Endothelial cell of umbilical vein (primary cell): ENCODE measurements around the gene PNMA8A. TPM values are rescaled to one million over a fixed set of nuclear protein-coding genes. Genes with fewer than 3 reads are reported as not detected.

ENCODE experiments used
- BruUV-seq: library from RNA; stranded (reverse); fragments of 400-500 nt; replicated peaks from 2 replicates; lab custom pipeline; 2021; lab: Mats Ljungman, UMichigan
- CTCF ChIA-PET: fragments of 300-600, 350-600 bp; sonication (Branson Sonifier 250); formaldehyde crosslinking; loops from one replicate; lab custom pipeline; 2021; ENCODE audit warnings: antibody characterized with exemption, inconsistent platforms; lab: Charles Lee
- POLR2A ChIA-PET: fragments of 300-600, 350-600 bp; sonication (Branson Sonifier 250); formaldehyde crosslinking; loops from one replicate; lab custom pipeline; 2021; ENCODE audit warnings: antibody characterized with exemption, inconsistent platforms; lab: Charles Lee
- DNase-seq: peaks from one replicate; pipeline ENCODE4 v3.0.0-alpha.2; 2011; ENCODE audit warnings: low read depth, low spot score
- FAIRE-seq: peaks from 2 replicates; lab custom pipeline; 2011; peaks lifted over from hg19 to GRCh38; lab: Jason Lieb, UNC
- H2AFZ ChIP-seq: 2 replicates; pipeline ENCODE4 v1.6.0; 2012; ENCODE audit warnings: low read depth, low read length, control low read depth, inconsistent platforms
- H3K27ac ChIP-seq: 2 replicates; pipeline ENCODE4 v1.5.1; 2011; ENCODE audit warnings: low read depth, mild to moderate bottlenecking, control low read depth, low read length, moderate library complexity; ENCODE audit not compliant: insufficient read depth
- H3K27me3 ChIP-seq, 2 experiments: 2 replicates each; pipeline versions ENCODE4 v1.6.0 to v1.6.1; 2011; ENCODE audit warnings: low read length in 2 of 2, mixed read lengths in 1 of 2; ENCODE audit not compliant: control insufficient read depth in 2 of 2, insufficient read depth in 2 of 2
- H3K36me3 ChIP-seq, 2 experiments: 2 replicates in 1 of 2; 3 replicates in 1 of 2; pipeline ENCODE4 v1.5.1; 2011; ENCODE audit warnings: low read length in 2 of 2, mild to moderate bottlenecking in 1 of 2, moderate library complexity in 1 of 2; ENCODE audit not compliant: control insufficient read depth in 2 of 2, insufficient read depth in 2 of 2; ENCODE audit errors: extremely low read depth in 1 of 2
- H3K4me1 ChIP-seq: 3 replicates; pipeline ENCODE4 v1.5.1; 2011; ENCODE audit warnings: mild to moderate bottlenecking, low read length; ENCODE audit not compliant: control insufficient read depth, insufficient read depth; ENCODE audit errors: extremely low read depth
- H3K4me2 ChIP-seq: 2 replicates; pipeline ENCODE4 v1.6.1; 2011; ENCODE audit warnings: low read length, control low read depth, mixed read lengths; ENCODE audit not compliant: insufficient read depth
- H3K4me3 ChIP-seq, 3 experiments: fragments of 200-600 bp in 1 of 3; sonication (generic), shearing (Covaris generic) in 1 of 3; replicated peaks in 1 of 3; 2 replicates each; pipeline ENCODE4 v1.5.1; 2011 to 2016; ENCODE audit warnings: control low read depth in 3 of 3, low read length in 3 of 3, mild to moderate bottlenecking in 2 of 3, inconsistent platforms in 1 of 3, low read depth in 1 of 3, moderate library complexity in 1 of 3; ENCODE audit not compliant: insufficient read depth in 1 of 3
- H3K79me2 ChIP-seq: 2 replicates; pipeline ENCODE4 v1.6.0; 2012; ENCODE audit warnings: low read length, inconsistent platforms; ENCODE audit not compliant: control insufficient read depth, insufficient read depth
- H3K9ac ChIP-seq: replicated peaks from 2 replicates; pipeline ENCODE3; 2011; ENCODE audit warnings: low read length, control low read depth; ENCODE audit not compliant: insufficient read depth; ENCODE audit errors: extremely low read depth
- H3K9me1 ChIP-seq: replicated peaks from 3 replicates; pipeline ENCODE4 v1.6.0; 2011; ENCODE audit warnings: mild to moderate bottlenecking, low read length; ENCODE audit not compliant: control insufficient read depth, insufficient read depth; ENCODE audit errors: extremely low read depth
- H3K9me3 ChIP-seq: replicated peaks from 2 replicates; pipeline ENCODE4 v1.5.1; 2012; ENCODE audit warnings: low read length, inconsistent platforms; ENCODE audit not compliant: control insufficient read depth, insufficient read depth
- H4K20me1 ChIP-seq: replicated peaks from 2 replicates; pipeline ENCODE3; 2011; ENCODE audit warnings: mild to moderate bottlenecking, low read length; ENCODE audit not compliant: control insufficient read depth, insufficient read depth; ENCODE audit errors: extremely low read depth
- EZH2 ChIP-seq: IDR thresholded peaks from 2 replicates; pipeline ENCODE4 v1.6.1; 2012; ENCODE audit warnings: borderline replicate concordance, low read depth, mild to moderate bottlenecking, moderate library complexity, low read length, inconsistent platforms; ENCODE audit not compliant: severe bottlenecking
- FOS ChIP-seq: IDR thresholded peaks from 2 replicates; pipeline ENCODE4 v1.6.1; 2011; ENCODE audit warnings: mild to moderate bottlenecking, low read length, moderate library complexity, borderline replicate concordance; ENCODE audit not compliant: insufficient read depth
- GATA2 ChIP-seq: IDR thresholded peaks from 2 replicates; pipeline ENCODE4 v1.7.0; 2011; ENCODE audit warnings: low read depth, mild to moderate bottlenecking, moderate library complexity, mixed read lengths, low read length; ENCODE audit not compliant: insufficient read length, insufficient read depth
- JUN ChIP-seq: IDR thresholded peaks from 2 replicates; pipeline ENCODE4 v1.6.1; 2011; ENCODE audit warnings: borderline replicate concordance, low read depth; ENCODE audit not compliant: insufficient read length, insufficient read depth
- MYC ChIP-seq: IDR thresholded peaks from one replicate; pipeline ENCODE4 v1.6.1; 2011; ENCODE audit warnings: mild to moderate bottlenecking, low read depth, low read length
- POLR2AphosphoS5 ChIP-seq: IDR thresholded peaks from 2 replicates; pipeline ENCODE4 v1.6.1; 2012; ENCODE audit warnings: low read depth, mild to moderate bottlenecking, control low read depth, low read length, moderate library complexity; ENCODE audit not compliant: insufficient read depth
- dilution Hi-C: fragments of 300-500 bp; cut with MboI; formaldehyde crosslinking; loops from one replicate; pipeline ENCODE4 v1.15.0; 2019; ENCODE audit warnings: low sequenced_read_pairs; ENCODE audit not compliant: extremely low pct_ligation_motif_present
- intact Hi-C: fragments of 100-400 bp; cut with micrococcal nuclease; formaldehyde crosslinking; loops from one replicate; pipeline ENCODE4 v1.10.0; 2022
- polyA plus RNA-seq, 4 experiments: library from polyadenylated mRNA; depleted of rRNA in 3 of 4; stranded (reverse) in 3 of 4; unstranded in 1 of 4; fragments of >200 nt; gene quantifications; 2 replicates each; pipeline versions ENCODE4 v1.2.1 to v1.2.3, GENCODE V29; 2011 to 2012; ENCODE audit warnings: missing spikeins in 1 of 4
- total RNA-seq: library from RNA; stranded (reverse); gene quantifications from 2 replicates; pipeline ENCODE4 v1.2.3, GENCODE V29; 2021
- TF ChIP-seq, protein P1 (sequence below): IDR thresholded peaks from 2 replicates; pipeline ENCODE4 v1.6.1; 2011; ENCODE audit not compliant: insufficient read depth, insufficient read length
- TF ChIP-seq, protein P2 (sequence below), 2 donors: IDR thresholded peaks; 1 replicate in 1 of 2; 2 replicates in 1 of 2; pipeline ENCODE4 v1.5.1; 2011; ENCODE audit warnings: low read length in 2 of 2, mild to moderate bottlenecking in 2 of 2, moderate library complexity in 2 of 2, control low read depth in 1 of 2, inconsistent platforms in 1 of 2, low read depth in 1 of 2; ENCODE audit not compliant: insufficient read depth in 1 of 2; ENCODE audit errors: extremely low read depth in 1 of 2

PNMA8A gene
- total and polyA plus RNA-seq, 2 donors (not counting 3 experiments of a cell fraction or from before 2014, with no cell fraction given): 0.25 to 0.27 TPM

DNA sequence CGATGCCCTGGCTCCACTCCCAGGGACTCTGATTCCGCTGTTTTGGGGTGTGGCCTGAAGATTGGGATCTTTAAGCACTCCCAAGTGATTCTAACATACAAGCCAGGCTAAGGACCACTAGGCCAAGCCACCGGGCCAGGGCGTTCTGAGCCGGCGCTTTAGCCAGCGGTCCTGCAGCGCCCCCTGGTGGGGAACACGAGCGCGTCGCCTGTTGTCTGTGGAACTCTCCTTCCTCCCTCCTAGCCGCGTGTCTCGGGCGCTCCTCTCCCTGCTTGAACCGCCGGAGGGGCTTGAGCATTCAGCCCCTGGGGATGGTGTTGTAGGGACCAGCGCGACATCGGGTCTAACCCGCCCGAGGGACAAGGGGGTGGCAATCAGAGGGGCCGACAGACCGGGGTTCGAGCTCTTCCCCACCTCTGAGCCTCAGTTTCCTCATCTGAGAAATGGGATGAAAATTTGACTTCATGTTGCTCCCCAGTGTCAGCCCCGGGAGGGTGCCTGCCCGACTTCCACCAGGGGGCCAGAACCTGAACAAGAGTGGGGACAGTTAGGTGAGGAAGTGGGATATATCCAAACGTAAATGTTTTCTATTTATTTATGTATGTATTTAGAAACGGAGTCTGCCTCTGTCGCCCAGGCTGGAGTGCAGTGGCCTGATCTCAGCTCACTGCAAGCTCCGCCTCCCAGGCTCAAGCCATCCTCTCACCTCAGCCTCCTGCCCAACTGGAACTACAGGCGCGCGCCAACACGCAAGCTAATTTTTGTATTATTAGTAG lies 42.3 kb upstream of the PNMA8A start:
- TF ChIP-seq GATA2 (no peak), FOS (no peak), MYC (no peak), POLR2AphosphoS5 (no peak), JUN (no peak), EZH2 (no peak)
- TF ChIP-seq, protein P1, sequence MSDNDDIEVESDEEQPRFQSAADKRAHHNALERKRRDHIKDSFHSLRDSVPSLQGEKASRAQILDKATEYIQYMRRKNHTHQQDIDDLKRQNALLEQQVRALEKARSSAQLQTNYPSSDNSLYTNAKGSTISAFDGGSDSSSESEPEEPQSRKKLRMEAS: no peak
- TF ChIP-seq, protein P2, sequence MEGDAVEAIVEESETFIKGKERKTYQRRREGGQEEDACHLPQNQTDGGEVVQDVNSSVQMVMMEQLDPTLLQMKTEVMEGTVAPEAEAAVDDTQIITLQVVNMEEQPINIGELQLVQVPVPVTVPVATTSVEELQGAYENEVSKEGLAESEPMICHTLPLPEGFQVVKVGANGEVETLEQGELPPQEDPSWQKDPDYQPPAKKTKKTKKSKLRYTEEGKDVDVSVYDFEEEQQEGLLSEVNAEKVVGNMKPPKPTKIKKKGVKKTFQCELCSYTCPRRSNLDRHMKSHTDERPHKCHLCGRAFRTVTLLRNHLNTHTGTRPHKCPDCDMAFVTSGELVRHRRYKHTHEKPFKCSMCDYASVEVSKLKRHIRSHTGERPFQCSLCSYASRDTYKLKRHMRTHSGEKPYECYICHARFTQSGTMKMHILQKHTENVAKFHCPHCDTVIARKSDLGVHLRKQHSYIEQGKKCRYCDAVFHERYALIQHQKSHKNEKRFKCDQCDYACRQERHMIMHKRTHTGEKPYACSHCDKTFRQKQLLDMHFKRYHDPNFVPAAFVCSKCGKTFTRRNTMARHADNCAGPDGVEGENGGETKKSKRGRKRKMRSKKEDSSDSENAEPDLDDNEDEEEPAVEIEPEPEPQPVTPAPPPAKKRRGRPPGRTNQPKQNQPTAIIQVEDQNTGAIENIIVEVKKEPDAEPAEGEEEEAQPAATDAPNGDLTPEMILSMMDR (IDR thresholded peaks at IDR 0.05; ENCODE audit: extremely low read depth in 1 of 2, insufficient read depth in 1 of 2, low read depth in 1 of 2, low read length in 2 of 2): peak; percentile 82 to 99
- Histone ChIP-seq H3K4me2 (no peak overlapping the region), H3K9me1 (no peaks in the 10 kb centered on the region), H2AFZ (no peak overlapping the region), H3K4me1 (no peaks in the 10 kb centered on the region), H4K20me1 (no peaks in the 10 kb centered on the region), H3K27ac (no peak overlapping the region), H3K4me3 (no peak overlapping the region), H3K27me3 (no peaks in the 10 kb centered on the region), H3K9ac (no peak overlapping the region), H3K9me3 (no peaks in the 10 kb centered on the region), H3K36me3 (no peaks in the 10 kb centered on the region), H3K79me2 (no peaks in the 10 kb centered on the region)
- peak; percentile 55 for DNase-seq
- dilution Hi-C loops: no loop called here
- POLR2A ChIA-PET: no interaction called here
- peak; percentile 90 for FAIRE-seq
- CTCF ChIA-PET: interaction anchor here (0.8 to 6.5 kb wide), 10 partner anchors 14 to 435 kb away, joined by 3 to 72 read pairs (median 4); no protein-coding TSS in a partner anchor
- BruUV-seq: no TSS peak
- intact Hi-C loops: loop anchor here (1.0 kb wide), 4 partner anchors 24 to 233 kb away; no protein-coding TSS in a partner anchor
